MM.1S (cell line): Measurements from ENCODE around the gene HINFP.

ENCODE experiments used
- DNase-seq: peaks from one replicate; pipeline ENCODE4 v3.0.0-alpha.2; 2015
- H2AFZ ChIP-seq: fragments of 300-600 bp; sonication (generic); 2 replicates; pipeline ENCODE4 v1.6.0; 2016; ENCODE audit warnings: antibody characterized with exemption, low read length
- H3F3A ChIP-seq: fragments of 300-600 bp; sonication (generic); 2 replicates; pipeline ENCODE4 v1.6.1; 2016; ENCODE audit warnings: mild to moderate bottlenecking, antibody characterized with exemption, low read length, moderate library complexity, mixed read lengths; ENCODE audit not compliant: insufficient read depth
- H3K27ac ChIP-seq: fragments of 300-600 bp; sonication (generic); 2 replicates; pipeline ENCODE4 v1.5.1; 2016; ENCODE audit warnings: mild to moderate bottlenecking, low read length
- H3K27me3 ChIP-seq: fragments of 300-600 bp; sonication (generic); replicated peaks from 2 replicates; pipeline ENCODE4 v1.6.0; 2016; ENCODE audit warnings: low read length; ENCODE audit not compliant: insufficient read depth
- H3K36me3 ChIP-seq: fragments of 300-600 bp; sonication (generic); replicated peaks from 2 replicates; pipeline ENCODE4 v1.6.1; 2016; ENCODE audit warnings: mild to moderate bottlenecking, low read length, mixed read lengths; ENCODE audit not compliant: insufficient read depth
- H3K4me1 ChIP-seq: fragments of 300-600 bp; sonication (generic); 2 replicates; pipeline ENCODE4 v1.6.1; 2016; ENCODE audit warnings: low read length, mixed read lengths
- H3K4me2 ChIP-seq: fragments of 300-600 bp; sonication (generic); 2 replicates; pipeline ENCODE4 v1.6.0; 2016; ENCODE audit warnings: low read depth, low read length
- H3K4me3 ChIP-seq: fragments of 300-600 bp; sonication (generic); 2 replicates; pipeline ENCODE4 v1.5.1; 2016; ENCODE audit warnings: low read length, mixed read lengths
- H3K79me2 ChIP-seq: fragments of 300-600 bp; sonication (generic); 2 replicates; pipeline ENCODE4 v1.6.1; 2016; ENCODE audit warnings: mixed run types, low read length, mixed read lengths
- H3K9ac ChIP-seq: fragments of 300-600 bp; sonication (generic); 2 replicates; pipeline ENCODE4 v1.6.1; 2016; ENCODE audit warnings: low read length, mixed read lengths
- H3K9me2 ChIP-seq: fragments of 300-600 bp; sonication (generic); replicated peaks from 2 replicates; pipeline ENCODE4 v1.6.1; 2016; ENCODE audit warnings: mild to moderate bottlenecking, low read length, mixed read lengths; ENCODE audit not compliant: insufficient read depth
- H3K9me3 ChIP-seq: fragments of 300-600 bp; sonication (generic); replicated peaks from 2 replicates; pipeline ENCODE4 v1.6.1; 2016; ENCODE audit warnings: mild to moderate bottlenecking, low read length, mixed read lengths; ENCODE audit not compliant: insufficient read depth
- H4K20me1 ChIP-seq: fragments of 300-600 bp; sonication (generic); 2 replicates; pipeline ENCODE4 v1.6.1; 2016; ENCODE audit warnings: mild to moderate bottlenecking, low read length, moderate library complexity, mixed read lengths; ENCODE audit not compliant: insufficient read depth
- CTCF ChIP-seq: fragments of 300-600 bp; sonication (generic); IDR thresholded peaks from 2 replicates; pipeline ENCODE4 v1.5.1; 2016; ENCODE audit warnings: antibody characterized with exemption, low read length, mixed read lengths
- EZH2 ChIP-seq: fragments of 300-600 bp; sonication (generic); optimal IDR thresholded peaks from 2 replicates; pipeline ENCODE3; 2017; ENCODE audit warnings: low read depth, mild to moderate bottlenecking, antibody characterized with exemption, low read length, mixed read lengths
- EZH2phosphoT487 ChIP-seq: fragments of 300-600 bp; sonication (generic); IDR thresholded peaks from 2 replicates; pipeline ENCODE4 v1.6.1; 2018; ENCODE audit warnings: antibody characterized with exemption, low read length

The HINFP gene

GRCh38 chr11:119116235-119116594 is 5.2 kb upstream of the HINFP start:
- H3K9ac ChIP-seq = no peak overlapping the region
- H3K79me2 ChIP-seq = no peaks in the 10 kb centered on the region
- H3K4me1 ChIP-seq = peaks cover 6% of the 10 kb centered on the region; the same call in 1 of the 2 replicates
- H3K4me2 ChIP-seq = no peak overlapping the region
- H2AFZ ChIP-seq = no peak overlapping the region
- H3K27ac ChIP-seq = no peak overlapping the region
- H3K27me3 ChIP-seq = no peaks in the 10 kb centered on the region
- no peak for DNase-seq
- H3F3A ChIP-seq = peaks cover 12% of the 10 kb centered on the region; the same call in 1 of the 2 replicates
- no peaks in the 10 kb centered on the region for H3K9me3 ChIP-seq
- no peaks in the 10 kb centered on the region for H3K9me2 ChIP-seq
- H4K20me1 ChIP-seq = no peaks in the 10 kb centered on the region
- H3K36me3 ChIP-seq = peaks cover 9% of the 10 kb centered on the region; the same call in 1 of the 2 replicates
- no peak overlapping the region for H3K4me3 ChIP-seq
- TF ChIP-seq EZH2 (no peak), EZH2phosphoT487 (no peak), CTCF (no peak)

GRCh38 chr11:119116601-119117000 is 4.8 kb upstream of the HINFP start:
- TF ChIP-seq EZH2 (no peak), EZH2phosphoT487 (no peak), CTCF (no peak)
- no peak overlapping the region for H3K4me2 ChIP-seq
- no peak overlapping the region for H3K9ac ChIP-seq
- DNase-seq = no peak
- H3K4me1 ChIP-seq = peaks cover 6% of the 10 kb centered on the region; the same call in 1 of the 2 replicates
- peaks cover 7% of the 10 kb centered on the region; the same call in 1 of the 2 replicates for H3K36me3 ChIP-seq
- H3K27me3 ChIP-seq = no peaks in the 10 kb centered on the region
- H3K9me2 ChIP-seq = no peaks in the 10 kb centered on the region
- H3K27ac ChIP-seq = no peak overlapping the region
- H4K20me1 ChIP-seq = no peaks in the 10 kb centered on the region
- peaks cover 2% of the 10 kb centered on the region for H3K79me2 ChIP-seq
- H3F3A ChIP-seq = peaks cover 12% of the 10 kb centered on the region; the same call in 1 of the 2 replicates
- no peak overlapping the region for H3K4me3 ChIP-seq
- H2AFZ ChIP-seq = no peak overlapping the region
- no peaks in the 10 kb centered on the region for H3K9me3 ChIP-seq

- H3K4me1 ChIP-seq = peaks cover 7% of the 10 kb centered on the region; the same call in 1 of the 2 replicates
- no peak overlapping the region for H3K4me3 ChIP-seq
- no peak overlapping the region for H3K27ac ChIP-seq
- no peaks in the 10 kb centered on the region for H3K9me2 ChIP-seq
- no peaks in the 10 kb centered on the region for H3K9me3 ChIP-seq
- TF ChIP-seq EZH2phosphoT487 (no peak), EZH2 (no peak), CTCF (no peak)
- H3F3A ChIP-seq = peaks cover 16% of the 10 kb centered on the region
- no peaks in the 10 kb centered on the region for H3K27me3 ChIP-seq
- DNase-seq = no peak
- peaks cover 7% of the 10 kb centered on the region for H3K79me2 ChIP-seq
- H4K20me1 ChIP-seq = no peaks in the 10 kb centered on the region
- no peak overlapping the region for H3K9ac ChIP-seq
- H3K4me2 ChIP-seq = no peak overlapping the region
- H2AFZ ChIP-seq = no peak overlapping the region
- peaks cover 4% of the 10 kb centered on the region; the same call in 1 of the 2 replicates for H3K36me3 ChIP-seq
Measured at GRCh38 chr11:119117004-119117706, 4.2 kb upstream of the HINFP start.
